ENCODE data around the gene PRKG1. TPM values are rescaled to one million over a fixed set of nuclear protein-coding genes. Genes with fewer than 3 reads are reported as not detected.
"Not testable (repeated sequence)": the region's sequence is repeated elsewhere in the genome, so short reads cannot be mapped to it uniquely, and the experiment has no call there.

The PRKG1 gene
- total RNA-seq, 1 experiment from 2014 or later, result 16.5 TPM

- TF ChIP-seq, protein P1, sequence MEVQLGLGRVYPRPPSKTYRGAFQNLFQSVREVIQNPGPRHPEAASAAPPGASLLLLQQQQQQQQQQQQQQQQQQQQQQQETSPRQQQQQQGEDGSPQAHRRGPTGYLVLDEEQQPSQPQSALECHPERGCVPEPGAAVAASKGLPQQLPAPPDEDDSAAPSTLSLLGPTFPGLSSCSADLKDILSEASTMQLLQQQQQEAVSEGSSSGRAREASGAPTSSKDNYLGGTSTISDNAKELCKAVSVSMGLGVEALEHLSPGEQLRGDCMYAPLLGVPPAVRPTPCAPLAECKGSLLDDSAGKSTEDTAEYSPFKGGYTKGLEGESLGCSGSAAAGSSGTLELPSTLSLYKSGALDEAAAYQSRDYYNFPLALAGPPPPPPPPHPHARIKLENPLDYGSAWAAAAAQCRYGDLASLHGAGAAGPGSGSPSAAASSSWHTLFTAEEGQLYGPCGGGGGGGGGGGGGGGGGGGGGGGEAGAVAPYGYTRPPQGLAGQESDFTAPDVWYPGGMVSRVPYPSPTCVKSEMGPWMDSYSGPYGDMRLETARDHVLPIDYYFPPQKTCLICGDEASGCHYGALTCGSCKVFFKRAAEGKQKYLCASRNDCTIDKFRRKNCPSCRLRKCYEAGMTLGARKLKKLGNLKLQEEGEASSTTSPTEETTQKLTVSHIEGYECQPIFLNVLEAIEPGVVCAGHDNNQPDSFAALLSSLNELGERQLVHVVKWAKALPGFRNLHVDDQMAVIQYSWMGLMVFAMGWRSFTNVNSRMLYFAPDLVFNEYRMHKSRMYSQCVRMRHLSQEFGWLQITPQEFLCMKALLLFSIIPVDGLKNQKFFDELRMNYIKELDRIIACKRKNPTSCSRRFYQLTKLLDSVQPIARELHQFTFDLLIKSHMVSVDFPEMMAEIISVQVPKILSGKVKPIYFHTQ (CRISPR knock-in tag; IDR thresholded peaks at IDR 0.05), result no peak
- TF ChIP-seq ELF4 (CRISPR knock-in tag; IDR thresholded peaks at IDR 0.05; ENCODE audit: low read depth), result no peak
- TF ChIP-seq SMAD3 (CRISPR knock-in tag; IDR thresholded peaks at IDR 0.05; ENCODE audit: borderline replicate concordance), result no peak
- TF ChIP-seq TP53 (CRISPR knock-in tag; IDR thresholded peaks at IDR 0.05), result no peak
- TF ChIP-seq ZNF416 (CRISPR knock-in tag; IDR thresholded peaks at IDR 0.05), result no peak
- no peak for TF ChIP-seq ZBTB21 (CRISPR knock-in tag; IDR thresholded peaks at IDR 0.05; ENCODE audit: borderline replicate concordance)
Observed at GRCh38 chr10:51758366-51758765, 684.1 kb downstream of the PRKG1 start (continued).

DNA sequence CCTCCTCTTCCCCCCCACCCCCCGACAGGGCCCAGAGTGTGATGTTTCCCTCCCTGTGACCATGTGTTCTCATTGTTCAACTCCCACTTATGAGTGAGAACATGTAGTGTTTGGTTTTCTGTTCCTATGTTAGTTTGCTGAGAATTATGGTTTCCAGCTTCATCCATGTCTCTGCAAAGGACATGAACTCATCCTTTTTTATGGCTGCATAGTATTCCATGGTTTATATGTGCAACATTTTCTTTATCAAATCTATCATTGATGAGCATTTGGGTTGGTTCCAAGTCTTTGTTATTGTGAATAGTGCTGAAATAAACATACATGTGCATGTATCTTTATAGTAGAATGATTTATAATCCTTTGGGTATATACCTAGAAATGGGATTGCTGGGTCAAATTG is 684.6 kb downstream of the PRKG1 start:
- H3K27me3 Mint-ChIP-seq (ENCODE audit: low read depth); H3K9me3 Mint-ChIP-seq; CTCF ChIA-PET; H3K4me3 Mint-ChIP-seq; H3K27ac Mint-ChIP-seq; H3K4me1 Mint-ChIP-seq; ATAC-seq; POLR2A ChIA-PET; H3K36me3 Mint-ChIP-seq; DNase-seq (ENCODE audit: low spot score): not testable (repeated sequence)

GRCh38 chr10:51759896-51760534 is 685.7 kb downstream of the PRKG1 start:
- no peak for ATAC-seq
- POLR2A ChIA-PET, result no interaction called here
- Mint-ChIP-seq H3K9me3 (peaks cover 5% of the 10 kb centered on the region), H3K27ac (no peak overlapping the region), H3K36me3 (no peaks in the 10 kb centered on the region), H3K4me3 (no peak overlapping the region), H3K4me1 (peaks cover 4% of the 10 kb centered on the region; the same call in 1 of the 2 replicates), H3K27me3 (ENCODE audit: low read depth) (no peaks in the 10 kb centered on the region; the same call in 1 of the 2 replicates)
- DNase-seq (ENCODE audit: low spot score), result no peak
- TF ChIP-seq FOXJ3 (CRISPR knock-in tag; IDR thresholded peaks at IDR 0.05; ENCODE audit: borderline replicate concordance), result no peak
- no peak for TF ChIP-seq PRRX2 (CRISPR knock-in tag; IDR thresholded peaks at IDR 0.05)
- no peak for TF ChIP-seq OVOL2 (CRISPR knock-in tag; IDR thresholded peaks at IDR 0.05; ENCODE audit: borderline replicate concordance)
- TF ChIP-seq ESRRA (CRISPR knock-in tag; IDR thresholded peaks at IDR 0.05; ENCODE audit: borderline replicate concordance), result no peak
- TF ChIP-seq NR3C1 (CRISPR knock-in tag; conservative IDR thresholded peaks at IDR 0.05; ENCODE audit: low read depth), result no peak
- no peak for TF ChIP-seq ZNF425 (CRISPR knock-in tag; conservative IDR thresholded peaks at IDR 0.05)
- TF ChIP-seq ELF4 (CRISPR knock-in tag; IDR thresholded peaks at IDR 0.05; ENCODE audit: low read depth), result no peak
- no peak for TF ChIP-seq ZNF219 (CRISPR knock-in tag; IDR thresholded peaks at IDR 0.05; ENCODE audit: borderline replicate concordance)
- no peak for TF ChIP-seq ATF3 (CRISPR knock-in tag; conservative IDR thresholded peaks at IDR 0.05)
- TF ChIP-seq RELA (CRISPR knock-in tag; IDR thresholded peaks at IDR 0.05; ENCODE audit: borderline replicate concordance), result no peak
- TF ChIP-seq ZBTB21 (CRISPR knock-in tag; IDR thresholded peaks at IDR 0.05; ENCODE audit: borderline replicate concordance), result no peak
- TF ChIP-seq NR1H2 (CRISPR knock-in tag; IDR thresholded peaks at IDR 0.05), result no peak
- TF ChIP-seq CREM (CRISPR knock-in tag; IDR thresholded peaks at IDR 0.05), result no peak
- no peak for TF ChIP-seq E2F4 (CRISPR knock-in tag; IDR thresholded peaks at IDR 0.05; ENCODE audit: borderline replicate concordance, low read depth)
- no peak for TF ChIP-seq CTCF (IDR thresholded peaks at IDR 0.05)
- CTCF ChIA-PET, result interaction anchor here (0.6 kb wide), 1 partner anchor 371 kb away, joined by 3 read pairs; no protein-coding TSS in a partner anchor

Data from WTC11 (cell line).